ENCODE data around the gene KDM2A. TPM values are rescaled to one million over a fixed set of nuclear protein-coding genes. Genes with fewer than 3 reads are reported as not detected.

Gene KDM2A
- total and polyA plus RNA-seq, 2 donors (not counting 1 experiment from before 2014, with no cell fraction given): 132 to 229 TPM

DNA sequence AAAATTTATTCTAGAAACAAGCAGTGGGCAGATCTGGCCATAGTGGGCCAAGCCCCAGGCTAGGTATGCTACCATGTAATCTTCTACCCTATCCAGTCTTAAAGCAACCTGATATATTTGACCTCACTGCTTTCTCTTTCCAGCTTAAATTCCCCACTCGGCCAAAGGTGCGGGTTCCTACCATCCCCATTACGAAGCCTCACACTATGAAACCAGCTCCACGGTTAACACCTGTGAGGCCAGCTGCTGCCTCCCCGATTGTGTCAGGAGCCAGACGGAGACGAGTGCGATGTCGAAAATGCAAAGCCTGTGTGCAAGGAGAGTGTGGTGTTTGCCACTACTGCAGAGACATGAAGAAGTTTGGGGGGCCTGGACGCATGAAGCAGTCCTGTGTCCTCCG, 126.0 kb downstream of the KDM2A start:
- Histone ChIP-seq H3K9ac (ENCODE audit: low read length) (no peak overlapping the region), H3K9me3 (ENCODE audit: control extremely low read depth in 1 of 3, control insufficient read depth in 2 of 3, insufficient read depth in 1 of 3, low read length in 2 of 3) (no peaks in the 10 kb centered on the region), H3K27me3 (replicated peaks in 1 of 4; ENCODE audit: control extremely low read depth in 1 of 4, control insufficient read depth in 3 of 4, insufficient read depth in 4 of 4, low read length in 3 of 4) (no peaks in the 10 kb centered on the region), H3K4me1 (ENCODE audit: control insufficient read depth in 2 of 2, insufficient read depth in 2 of 2, low read length in 2 of 2) (peaks cover 18 to 22% of the 10 kb centered on the region in 2 donors), H3K36me3 (replicated peaks in 1 of 2; ENCODE audit: control extremely low read depth in 1 of 2, control insufficient read depth in 1 of 2, extremely low read depth in 1 of 2, insufficient read depth in 2 of 2, low read length in 1 of 2) (peaks cover 4 to 77% of the 10 kb centered on the region in 2 experiments), H3K4me2 (replicated peaks; ENCODE audit: low read depth, low read length, poor library complexity, severe bottlenecking) (no peak overlapping the region), H4K20me1 (ENCODE audit: control insufficient read depth, insufficient read depth, low read length, poor library complexity, severe bottlenecking) (peaks cover 93% of the 10 kb centered on the region), H3K27ac (ENCODE audit: low read length in 2 of 2) (no peak overlapping the region), H2AFZ (ENCODE audit: insufficient read depth, low read depth, low read length, poor library complexity, severe bottlenecking) (no peak overlapping the region), H3K79me2 (ENCODE audit: control insufficient read depth, insufficient read depth, low read length) (peaks cover 82% of the 10 kb centered on the region), H3K4me3 (ENCODE audit: control extremely low read depth in 1 of 5, extremely low read depth in 1 of 5, insufficient read depth in 1 of 5, low read depth in 2 of 5, low read length in 4 of 5) (no peak overlapping the region)
- DNase-seq: no peak
- no peak overlapping the region for H3K4me3 Mint-ChIP-seq
- no peaks in the 10 kb centered on the region for H3K27me3 Mint-ChIP-seq
- TF ChIP-seq EZH2 (IDR thresholded peaks at IDR 0.05; ENCODE audit: borderline replicate concordance, insufficient read depth, low read depth, low read length, poor library complexity, severe bottlenecking) (no peak), CTCF (IDR thresholded peaks at IDR 0.05) (no peak)
- no peak overlapping the region for H3K27ac Mint-ChIP-seq
- peaks cover 34% of the 10 kb centered on the region for H3K4me1 Mint-ChIP-seq
- no peak for ATAC-seq (ENCODE audit: low read depth)
- no peaks in the 10 kb centered on the region for H3K9me3 Mint-ChIP-seq (ENCODE audit: insufficient read depth)
- 98% methylated on average over 9 of the region's 11 CpGs for WGBS (ENCODE audit: insufficient coverage)
- POLR2A ChIA-PET: interaction anchor here (0.6 to 0.7 kb wide), 2 partner anchors 106 to 129 kb away, joined by 3 to 4 read pairs; no protein-coding TSS in a partner anchor
- intact Hi-C loops (cut with micrococcal nuclease): no loop called here
- CTCF ChIA-PET: interaction anchor here (0.7 to 0.9 kb wide), 2 partner anchors 17 to 39 kb away, joined by 3 read pairs; no protein-coding TSS in a partner anchor

GRCh38 chr11:67247946-67248550, 129.0 kb downstream of the KDM2A start:
- Histone ChIP-seq H3K4me1 (ENCODE audit: control insufficient read depth in 2 of 2, insufficient read depth in 2 of 2, low read length in 2 of 2) (peaks cover under 1 to 2% of the 10 kb centered on the region in 2 donors), H3K79me2 (ENCODE audit: control insufficient read depth, insufficient read depth, low read length) (peaks cover 56% of the 10 kb centered on the region), H3K36me3 (replicated peaks in 1 of 2; ENCODE audit: control extremely low read depth in 1 of 2, control insufficient read depth in 1 of 2, extremely low read depth in 1 of 2, insufficient read depth in 2 of 2, low read length in 1 of 2) (peaks cover 6 to 98% of the 10 kb centered on the region in 2 experiments), H3K27me3 (replicated peaks in 1 of 4; ENCODE audit: control extremely low read depth in 1 of 4, control insufficient read depth in 3 of 4, insufficient read depth in 4 of 4, low read length in 3 of 4) (no peaks in the 10 kb centered on the region), H2AFZ (ENCODE audit: insufficient read depth, low read depth, low read length, poor library complexity, severe bottlenecking) (no peak overlapping the region), H4K20me1 (ENCODE audit: control insufficient read depth, insufficient read depth, low read length, poor library complexity, severe bottlenecking) (peaks cover 96% of the 10 kb centered on the region), H3K4me2 (replicated peaks; ENCODE audit: low read depth, low read length, poor library complexity, severe bottlenecking) (no peak overlapping the region), H3K9me3 (ENCODE audit: control extremely low read depth in 1 of 3, control insufficient read depth in 2 of 3, insufficient read depth in 1 of 3, low read length in 2 of 3) (no peaks in the 10 kb centered on the region), H3K27ac (ENCODE audit: low read length in 2 of 2) (peak overlapping the region in 1 of 2 donors; percentile 2), H3K4me3 (ENCODE audit: control extremely low read depth in 1 of 5, extremely low read depth in 1 of 5, insufficient read depth in 1 of 5, low read depth in 2 of 5, low read length in 4 of 5) (no peak overlapping the region), H3K9ac (ENCODE audit: low read length) (no peak overlapping the region)
- POLR2A ChIA-PET: interaction anchor here (0.7 kb wide), 2 partner anchors 90 to 104 kb away, joined by 7 to 10 read pairs; no protein-coding TSS in a partner anchor
- no peak for ATAC-seq (ENCODE audit: low read depth)
- Mint-ChIP-seq H3K4me1 (peaks cover 15% of the 10 kb centered on the region), H3K4me3 (no peak overlapping the region), H3K27ac (no peak overlapping the region), H3K9me3 (ENCODE audit: insufficient read depth) (no peaks in the 10 kb centered on the region), H3K27me3 (no peaks in the 10 kb centered on the region)
- intact Hi-C loops (cut with micrococcal nuclease): no loop called here
- WGBS (ENCODE audit: insufficient coverage): 100% methylated on average over 4 of the region's 5 CpGs
- no peak for DNase-seq
- CTCF ChIA-PET: interaction anchor here (0.6 to 3.3 kb wide), 2 partner anchors 120 to 134 kb away, joined by 3 to 11 read pairs; no protein-coding TSS in a partner anchor
- TF ChIP-seq EZH2 (IDR thresholded peaks at IDR 0.05; ENCODE audit: borderline replicate concordance, insufficient read depth, low read depth, low read length, poor library complexity, severe bottlenecking) (no peak), CTCF (IDR thresholded peaks at IDR 0.05) (no peak)

All from B cell (primary cell).